Mononuclear cell (primary cell): ENCODE data around the gene FOXD4L3. TPM values are rescaled to one million over a fixed set of nuclear protein-coding genes. Genes with fewer than 3 reads are reported as not detected.
"Not testable (repeated sequence)": the region's sequence is repeated elsewhere in the genome, so short reads cannot be mapped to it uniquely, and the experiment has no call there.

Experiments
- H3K27me3 ChIP-seq: 2 replicates; pipeline ENCODE4 v1.6.0; 2011; ENCODE audit warnings: low read length, control low read depth; ENCODE audit not compliant: insufficient read depth
- H3K4me1 ChIP-seq: 2 replicates; pipeline ENCODE4 v1.5.1; 2011; ENCODE audit warnings: mild to moderate bottlenecking, low read length, control low read depth; ENCODE audit not compliant: insufficient read depth
- H3K4me3 ChIP-seq: 2 replicates; pipeline ENCODE4 v1.5.1; 2011; ENCODE audit warnings: mild to moderate bottlenecking, low read length, moderate library complexity
- H3K9me3 ChIP-seq: 2 replicates; pipeline ENCODE4 v1.5.1; 2011; ENCODE audit warnings: low read depth, mild to moderate bottlenecking, control low read depth, low read length
- total RNA-seq: library from RNA; depleted of rRNA; stranded (reverse); fragments of >200 nt; gene quantifications from one replicate; pipeline ENCODE4 v1.2.3, GENCODE V29; 2012

Gene FOXD4L3
- total RNA-seq, 1 donor = not detected

DNA sequence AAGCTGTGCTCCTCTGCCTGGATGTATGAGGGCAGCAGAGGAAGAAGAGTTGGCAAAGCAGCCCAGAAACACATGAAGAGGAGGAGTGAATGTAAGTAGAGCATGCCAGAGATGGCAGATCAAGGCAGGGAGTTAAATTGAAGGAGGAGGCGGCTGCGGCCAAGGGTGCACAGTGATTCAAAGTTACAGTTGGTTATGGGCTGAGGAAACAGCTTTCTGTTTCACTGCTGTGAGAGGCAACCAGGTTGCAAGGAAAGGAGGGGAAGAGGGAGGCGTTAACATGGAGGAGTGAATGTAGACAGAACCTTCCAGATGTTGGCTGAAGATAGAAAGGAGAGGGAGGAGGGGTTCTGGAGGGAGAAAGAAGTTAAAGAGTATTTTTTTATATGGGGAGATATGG, 33.3 kb downstream of the FOXD4L3 start:
- not testable (repeated sequence) for H3K27me3 ChIP-seq, H3K9me3 ChIP-seq, H3K4me1 ChIP-seq, H3K4me3 ChIP-seq

DNA sequence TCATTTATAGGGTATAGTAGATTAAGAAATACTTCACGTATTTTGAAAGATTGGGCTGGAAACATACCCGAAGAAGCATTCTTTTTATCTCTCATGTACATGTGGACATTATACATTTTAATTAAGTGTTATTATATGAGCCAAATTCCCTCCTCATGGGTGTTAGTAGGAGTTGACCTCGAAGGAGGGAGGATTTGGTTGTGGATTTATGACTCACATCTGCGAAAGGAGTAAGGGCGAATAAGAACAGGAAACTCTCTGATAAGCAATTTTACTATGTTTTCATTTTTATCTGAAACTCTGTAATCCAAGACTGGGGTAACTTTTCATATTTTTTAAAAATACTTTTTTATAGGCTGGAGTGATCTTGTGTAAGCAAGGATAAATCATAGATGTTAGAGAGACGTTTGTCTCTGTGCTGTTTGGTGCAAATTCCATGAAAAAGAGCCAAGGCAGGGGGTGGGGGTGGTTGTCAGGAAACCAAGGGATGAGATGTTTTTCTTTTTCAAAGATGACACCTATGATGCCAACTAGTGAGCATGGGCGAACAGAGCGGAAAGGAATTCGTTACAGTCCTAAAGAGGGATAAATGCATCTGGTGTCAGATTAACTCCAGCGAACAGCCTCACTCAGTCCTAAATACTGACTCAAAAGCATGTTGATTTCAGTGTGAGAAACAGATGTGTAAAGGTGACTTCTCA, 34.1 kb downstream of the FOXD4L3 start:
- not testable (repeated sequence) for H3K4me1 ChIP-seq, H3K9me3 ChIP-seq, H3K27me3 ChIP-seq, H3K4me3 ChIP-seq

DNA sequence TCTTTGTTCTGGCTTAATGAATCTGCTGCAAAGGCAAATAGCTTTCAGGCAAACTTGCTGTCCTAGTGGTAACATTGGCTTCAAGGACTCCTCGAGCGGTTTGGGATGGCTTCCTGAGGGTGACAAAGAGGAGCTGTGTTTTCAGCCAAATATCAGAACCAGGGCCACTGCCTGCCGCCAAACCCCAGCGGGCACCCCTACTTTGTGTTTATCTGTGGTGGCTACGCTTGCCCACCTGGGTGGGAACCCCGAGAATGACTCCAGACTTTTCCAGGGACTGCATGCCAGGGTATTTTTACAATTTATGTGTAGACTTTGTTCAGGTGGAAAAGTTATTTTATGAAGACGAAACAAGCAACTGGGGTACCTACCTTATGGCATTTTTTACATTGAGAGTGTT, 35.3 kb downstream of the FOXD4L3 start:
- H3K4me1 ChIP-seq, H3K9me3 ChIP-seq, H3K4me3 ChIP-seq, H3K27me3 ChIP-seq: not testable (repeated sequence)

DNA sequence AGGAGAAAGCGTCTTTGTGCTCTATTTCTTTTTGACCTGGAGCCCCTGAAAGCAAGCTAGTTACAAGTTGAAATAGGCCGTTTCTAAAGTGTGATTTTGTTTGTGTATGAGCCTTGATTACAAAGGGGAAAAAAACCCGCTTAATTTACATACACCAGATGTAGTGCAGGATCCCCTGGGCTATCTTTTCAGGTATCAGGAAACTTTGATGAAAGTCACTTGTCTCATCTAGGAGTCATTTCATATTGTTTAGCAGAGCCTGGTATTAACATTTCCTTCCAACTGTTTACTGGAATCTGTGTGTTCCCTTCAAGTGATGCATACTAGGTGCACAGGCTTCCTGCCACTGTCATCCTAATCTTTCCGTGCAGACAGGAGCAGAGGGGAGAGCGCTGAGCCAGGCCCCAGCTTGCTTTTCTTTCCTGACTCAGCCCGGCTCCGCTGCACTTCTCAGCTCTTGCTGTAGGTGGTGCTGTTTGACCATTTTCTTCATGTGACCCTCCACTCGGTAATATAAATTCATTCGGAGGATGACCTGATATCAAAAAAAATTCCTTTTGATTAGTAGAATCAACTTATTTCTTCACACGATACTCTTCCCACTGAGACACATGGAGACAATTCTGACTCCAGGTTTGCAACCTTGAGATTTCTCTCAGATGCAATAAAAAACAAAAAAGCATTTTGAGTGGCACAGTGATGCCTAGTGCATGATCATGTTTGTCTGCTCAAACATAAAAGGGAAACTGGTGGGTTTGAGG, 39.8 kb downstream of the FOXD4L3 start:
- not testable (repeated sequence) for H3K4me3 ChIP-seq, H3K27me3 ChIP-seq, H3K9me3 ChIP-seq, H3K4me1 ChIP-seq

- not testable (repeated sequence) for H3K27me3 ChIP-seq, H3K9me3 ChIP-seq, H3K4me3 ChIP-seq, H3K4me1 ChIP-seq
These were observed 40.6 kb downstream of the FOXD4L3 start for GRCh38 chr9:68343242-68343641.

GRCh38 chr9:68343992-68344391, 41.3 kb downstream of the FOXD4L3 start:
- not testable (repeated sequence) for H3K4me1 ChIP-seq, H3K4me3 ChIP-seq

DNA sequence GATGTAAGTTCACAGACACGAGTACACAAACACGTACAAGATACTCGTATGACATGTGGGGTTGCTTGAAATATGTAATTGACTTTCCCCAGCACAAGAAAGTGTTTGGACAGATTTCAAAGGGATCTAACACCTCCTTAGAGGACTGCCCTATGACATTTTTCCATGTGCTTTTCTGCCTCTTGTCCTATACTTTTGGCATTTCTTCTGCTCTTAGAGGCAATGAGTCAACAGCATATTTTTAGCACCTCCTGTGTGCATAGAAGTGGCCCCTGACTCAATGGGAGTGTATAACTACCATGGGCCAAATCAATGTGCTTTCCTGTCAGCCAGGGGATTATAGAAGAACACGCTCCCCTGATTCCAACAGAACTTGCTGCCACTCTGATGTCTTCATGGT, 49.0 kb downstream of the FOXD4L3 start:
- not testable (repeated sequence) for H3K9me3 ChIP-seq, H3K27me3 ChIP-seq, H3K4me3 ChIP-seq, H3K4me1 ChIP-seq

More at GRCh38 chr9:68343992-68344391, 41.3 kb downstream of the FOXD4L3 start:
- H3K27me3 ChIP-seq, H3K9me3 ChIP-seq: not testable (repeated sequence)

Other genes with a start within 250 kb of the FOXD4L3 start
- 19.3 TPM for gene ZNG1C, start 60.9 kb upstream of the FOXD4L3 start, total RNA-seq
- 0.21 TPM for gene PGM5, start 53.7 kb downstream of the FOXD4L3 start, total RNA-seq
- not detected for gene TMEM252, start 238.0 kb downstream of the FOXD4L3 start, total RNA-seq